Measurements from ENCODE around the gene UPK1A. TPM values are rescaled to one million over a fixed set of nuclear protein-coding genes. Genes with fewer than 3 reads are reported as not detected.
"Not testable (repeated sequence)": the region's sequence is repeated elsewhere in the genome, so short reads cannot be mapped to it uniquely, and the experiment has no call there.

UPK1A gene
- total RNA-seq, 1 donor from 2014 or later: not detected

DNA sequence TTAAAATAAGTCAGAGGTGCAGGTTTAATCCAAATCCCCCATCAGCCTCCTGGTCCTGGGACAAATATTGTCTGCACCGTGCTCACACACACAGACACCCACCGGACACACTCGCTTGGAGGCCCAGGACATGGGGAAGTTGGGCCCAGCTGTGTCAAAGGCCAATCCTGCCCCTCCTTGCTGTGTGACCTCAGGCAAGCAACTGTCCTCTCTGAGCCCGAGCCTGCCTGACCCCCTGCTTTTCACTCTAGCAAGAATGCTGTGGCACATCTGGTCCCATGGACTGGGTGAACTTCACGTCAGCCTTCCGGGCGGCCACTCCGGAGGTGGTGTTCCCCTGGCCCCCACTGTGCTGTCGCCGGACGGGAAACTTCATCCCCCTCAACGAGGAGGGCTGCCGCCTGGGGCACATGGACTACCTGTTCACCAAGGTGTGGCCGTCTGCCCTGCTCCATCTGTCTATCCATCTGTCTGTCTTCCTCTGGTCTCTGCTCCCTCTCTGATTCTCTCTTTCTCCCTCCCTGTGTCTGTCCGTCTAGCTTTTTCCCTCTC, 9.3 kb downstream of the UPK1A start:
- H3K4me3 ChIP-seq (ENCODE audit: low read depth, low read length): no peak overlapping the region
- TF ChIP-seq, protein P1, sequence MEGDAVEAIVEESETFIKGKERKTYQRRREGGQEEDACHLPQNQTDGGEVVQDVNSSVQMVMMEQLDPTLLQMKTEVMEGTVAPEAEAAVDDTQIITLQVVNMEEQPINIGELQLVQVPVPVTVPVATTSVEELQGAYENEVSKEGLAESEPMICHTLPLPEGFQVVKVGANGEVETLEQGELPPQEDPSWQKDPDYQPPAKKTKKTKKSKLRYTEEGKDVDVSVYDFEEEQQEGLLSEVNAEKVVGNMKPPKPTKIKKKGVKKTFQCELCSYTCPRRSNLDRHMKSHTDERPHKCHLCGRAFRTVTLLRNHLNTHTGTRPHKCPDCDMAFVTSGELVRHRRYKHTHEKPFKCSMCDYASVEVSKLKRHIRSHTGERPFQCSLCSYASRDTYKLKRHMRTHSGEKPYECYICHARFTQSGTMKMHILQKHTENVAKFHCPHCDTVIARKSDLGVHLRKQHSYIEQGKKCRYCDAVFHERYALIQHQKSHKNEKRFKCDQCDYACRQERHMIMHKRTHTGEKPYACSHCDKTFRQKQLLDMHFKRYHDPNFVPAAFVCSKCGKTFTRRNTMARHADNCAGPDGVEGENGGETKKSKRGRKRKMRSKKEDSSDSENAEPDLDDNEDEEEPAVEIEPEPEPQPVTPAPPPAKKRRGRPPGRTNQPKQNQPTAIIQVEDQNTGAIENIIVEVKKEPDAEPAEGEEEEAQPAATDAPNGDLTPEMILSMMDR (IDR thresholded peaks at IDR 0.05; ENCODE audit: insufficient read depth, low read length, poor library complexity, severe bottlenecking): no peak
- H3K36me3 ChIP-seq (ENCODE audit: control insufficient read depth, insufficient read depth, low read length): no peaks in the 10 kb centered on the region
- DNase-seq (ENCODE audit: low read depth): no peak
- peaks cover 12% of the 10 kb centered on the region for H3K27me3 ChIP-seq (ENCODE audit: control insufficient read depth, insufficient read depth, low read length)

DNA sequence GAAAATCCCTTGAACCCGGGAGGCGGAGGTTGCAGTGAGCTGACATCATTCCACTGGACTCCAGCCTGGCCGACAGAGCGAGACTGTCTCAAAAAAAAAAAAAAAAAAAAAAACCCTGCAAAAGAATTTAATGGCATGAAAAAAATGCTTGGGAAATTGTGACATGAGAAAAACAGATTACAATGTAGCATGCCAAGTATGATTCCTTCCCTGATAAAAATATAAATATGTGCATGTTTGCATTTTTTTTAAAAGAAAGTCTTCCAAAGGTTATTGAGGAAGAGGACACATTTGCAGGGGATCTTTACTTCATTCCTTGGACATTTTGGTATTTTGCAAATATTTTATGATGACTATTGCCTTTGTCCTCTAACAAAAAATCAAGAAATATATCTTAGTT, 23.5 kb downstream of the UPK1A start:
- DNase-seq (ENCODE audit: low read depth): no peak
- H3K36me3 ChIP-seq (ENCODE audit: control insufficient read depth, insufficient read depth, low read length): no peaks in the 10 kb centered on the region
- no peaks in the 10 kb centered on the region for H3K27me3 ChIP-seq (ENCODE audit: control insufficient read depth, insufficient read depth, low read length)
- TF ChIP-seq, protein P1 (IDR thresholded peaks at IDR 0.05; ENCODE audit: insufficient read depth, low read length, poor library complexity, severe bottlenecking): no peak
- H3K4me3 ChIP-seq (ENCODE audit: low read depth, low read length): no peak overlapping the region

DNA sequence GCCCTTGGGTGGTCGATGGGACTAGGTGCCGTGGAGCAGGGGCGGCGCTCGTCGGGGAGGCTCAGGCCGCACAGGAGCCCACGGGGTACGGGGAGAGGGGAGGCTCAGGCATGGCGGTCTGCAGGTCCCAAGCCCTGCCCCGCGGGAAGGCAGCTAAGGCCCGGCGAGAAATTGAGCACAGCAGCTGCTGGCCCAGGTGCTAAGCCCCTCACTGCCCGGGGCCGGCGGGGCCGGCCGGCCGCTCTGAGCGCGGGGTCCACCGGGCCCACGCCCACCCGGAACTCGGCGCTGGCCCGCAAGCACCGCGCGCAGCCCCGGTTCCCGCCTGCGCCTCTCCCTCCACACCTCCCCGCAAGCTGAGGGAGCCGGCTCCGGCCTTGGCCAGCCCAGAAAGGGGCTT, 24.8 kb downstream of the UPK1A start:
- H3K27me3 ChIP-seq (ENCODE audit: control insufficient read depth, insufficient read depth, low read length); H3K4me3 ChIP-seq (ENCODE audit: low read depth, low read length); H3K36me3 ChIP-seq (ENCODE audit: control insufficient read depth, insufficient read depth, low read length); DNase-seq (ENCODE audit: low read depth): not testable (repeated sequence)

DNA sequence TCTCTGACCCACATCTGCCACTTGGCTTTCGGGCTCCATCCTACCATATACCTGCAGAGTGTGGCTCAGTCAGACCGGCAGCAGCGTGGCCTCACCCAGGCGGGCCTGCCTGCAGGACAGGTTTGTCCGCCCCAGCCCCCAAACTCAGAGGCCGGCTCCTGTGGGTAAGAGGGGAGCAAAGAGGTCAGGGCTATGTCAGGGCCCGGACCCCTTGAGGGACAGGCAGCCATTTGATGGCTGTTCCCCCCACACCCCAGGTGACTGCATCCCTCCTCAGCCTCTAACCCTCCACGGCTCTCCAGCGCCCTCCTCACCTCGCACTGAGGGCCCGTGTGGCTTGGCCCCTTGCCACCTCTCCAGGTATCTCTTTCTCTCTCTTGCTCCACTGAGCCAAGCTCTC, 25.7 kb downstream of the UPK1A start:
- TF ChIP-seq, protein P1 (IDR thresholded peaks at IDR 0.05; ENCODE audit: insufficient read depth, low read length, poor library complexity, severe bottlenecking): no peak
- Histone ChIP-seq H3K27me3 (ENCODE audit: control insufficient read depth, insufficient read depth, low read length) (no peaks in the 10 kb centered on the region), H3K36me3 (ENCODE audit: control insufficient read depth, insufficient read depth, low read length) (no peaks in the 10 kb centered on the region), H3K4me3 (ENCODE audit: low read depth, low read length) (no peak overlapping the region)
- DNase-seq (ENCODE audit: low read depth): no peak

DNA sequence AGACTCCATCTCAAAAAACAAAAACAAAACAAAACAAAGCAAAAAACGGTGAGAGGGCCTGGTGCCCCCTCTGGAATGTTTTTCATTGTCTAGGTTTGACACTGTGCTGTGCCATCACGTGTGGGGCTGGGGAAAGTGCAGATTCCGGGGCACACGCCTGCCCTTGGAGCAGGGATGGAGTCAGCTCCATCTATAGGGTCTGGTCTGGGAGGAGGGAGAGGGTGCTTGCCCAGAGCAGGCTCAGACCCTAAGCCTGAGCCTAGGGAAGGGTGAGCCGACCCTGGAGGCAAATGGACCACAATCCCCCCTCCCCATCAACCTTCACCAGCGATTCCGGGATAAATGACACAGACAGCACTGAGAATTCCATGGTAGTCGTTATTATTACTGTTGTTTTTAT, 27.1 kb downstream of the UPK1A start:
- Histone ChIP-seq H3K4me3 (ENCODE audit: low read depth, low read length) (no peak overlapping the region), H3K27me3 (ENCODE audit: control insufficient read depth, insufficient read depth, low read length) (no peaks in the 10 kb centered on the region), H3K36me3 (ENCODE audit: control insufficient read depth, insufficient read depth, low read length) (no peaks in the 10 kb centered on the region)
- DNase-seq (ENCODE audit: low read depth): no peak
- TF ChIP-seq, protein P1 (IDR thresholded peaks at IDR 0.05; ENCODE audit: insufficient read depth, low read length, poor library complexity, severe bottlenecking): no peak

DNA sequence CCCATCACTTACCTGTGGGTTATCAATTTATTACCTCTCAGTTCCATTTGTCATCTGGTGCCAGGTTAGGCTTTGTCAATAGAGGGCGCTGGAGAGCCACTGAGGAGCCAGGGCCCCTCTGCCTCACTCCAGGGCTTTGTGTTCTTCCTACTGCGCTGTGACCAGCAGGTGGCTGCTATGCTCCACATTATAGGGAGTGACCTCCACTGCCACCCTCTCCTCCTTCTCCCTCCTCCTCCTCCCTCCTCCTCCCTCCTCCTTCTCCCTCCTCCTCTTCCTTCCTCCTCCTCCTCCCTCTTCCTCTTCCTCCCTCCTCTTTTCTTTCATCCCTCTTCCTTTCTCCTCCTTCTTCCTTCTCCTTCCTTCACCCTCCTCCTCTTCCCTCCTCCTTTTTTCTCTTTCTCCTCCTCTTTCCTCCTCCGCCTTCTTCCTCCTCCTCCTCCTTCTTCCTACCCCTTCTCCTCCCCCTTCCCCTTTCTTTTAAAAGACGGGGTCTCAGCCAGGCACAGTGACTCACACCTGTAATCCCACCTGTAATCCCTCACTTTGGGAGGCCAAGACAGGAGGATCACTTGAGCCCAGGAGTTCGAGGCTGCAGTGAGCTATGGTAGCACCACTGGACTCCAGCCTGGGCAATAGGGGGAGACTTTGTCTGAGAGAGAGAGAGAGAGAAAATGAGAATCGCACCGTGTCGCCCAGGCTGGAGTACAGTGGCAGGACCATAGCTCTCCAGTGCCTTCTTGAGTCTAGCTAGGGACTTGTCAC, 27.7 kb downstream of the UPK1A start:
- TF ChIP-seq, protein P1 (IDR thresholded peaks at IDR 0.05; ENCODE audit: insufficient read depth, low read length, poor library complexity, severe bottlenecking): peak; percentile 99
- Histone ChIP-seq H3K36me3 (ENCODE audit: control insufficient read depth, insufficient read depth, low read length) (no peaks in the 10 kb centered on the region), H3K4me3 (ENCODE audit: low read depth, low read length) (no peak overlapping the region), H3K27me3 (ENCODE audit: control insufficient read depth, insufficient read depth, low read length) (no peaks in the 10 kb centered on the region)
- no peak for DNase-seq (ENCODE audit: low read depth)
